HEK293T (cell line): Measurements from ENCODE around the gene ACSS3.

Experiments
- ARNT ChIP-seq: fragments of 450-650 bp; IDR thresholded peaks from 2 replicates; pipeline ENCODE4 v1.6.1; 2017; ENCODE audit warnings: mild to moderate bottlenecking
- CTBP1 ChIP-seq: fragments of 450-650 bp; IDR thresholded peaks from 2 replicates; pipeline ENCODE4 v1.6.1; 2016; ENCODE audit warnings: borderline replicate concordance
- FOXK2 ChIP-seq: fragments of 450-650 bp; IDR thresholded peaks from 2 replicates; pipeline ENCODE4 v1.6.1; 2016; ENCODE audit warnings: mild to moderate bottlenecking
- FOXM1 ChIP-seq: fragments of 450-650 bp; IDR thresholded peaks from 2 replicates; pipeline ENCODE4 v1.6.1; 2017; ENCODE audit warnings: mild to moderate bottlenecking, borderline replicate concordance
- HDGF ChIP-seq: fragments of 450-650 bp; IDR thresholded peaks from 2 replicates; pipeline ENCODE4 v1.6.1; 2017; ENCODE audit warnings: antibody characterized with exemption, borderline replicate concordance
- L3MBTL2 ChIP-seq: fragments of 450-650 bp; conservative IDR thresholded peaks from 2 replicates; pipeline ENCODE4 v1.6.1; 2016; ENCODE audit warnings: mild to moderate bottlenecking
- LEF1 ChIP-seq: fragments of 450-650 bp; IDR thresholded peaks from 2 replicates; pipeline ENCODE4 v1.6.1; 2017; ENCODE audit warnings: mild to moderate bottlenecking, borderline replicate concordance
- TARDBP ChIP-seq: fragments of 450-650 bp; IDR thresholded peaks from 2 replicates; pipeline ENCODE4 v1.6.1; 2016

- TF ChIP-seq ARNT = no peak
- no peak for TF ChIP-seq TARDBP
- no peak for TF ChIP-seq HDGF
- TF ChIP-seq FOXM1 = no peak
- no peak for TF ChIP-seq L3MBTL2
- no peak for TF ChIP-seq LEF1
- no peak for TF ChIP-seq CTBP1
- TF ChIP-seq FOXK2 = no peak
These were observed 11.5 kb downstream of the ACSS3 start for GRCh38 chr12:81089412-81089811.
